Upper lobe of left lung (tissue), 4 donors: Measurements from ENCODE around the gene NFATC2.

Experiments used
- POLR2AphosphoS5 ChIP-seq, 2 donors: sonication (generic); formaldehyde crosslinking; IDR thresholded peaks; one replicate each; pipeline ENCODE4 v1.5.1; 2017; ENCODE audit warnings: antibody characterized with exemption in 2 of 2
- TF ChIP-seq, protein P1 (sequence below), 6 experiments: fragments of 450-650 bp in 4 of 6; fragments of 200-600 bp in 2 of 6; sonication (generic) in 2 of 6; IDR thresholded peaks; one replicate each; pipeline ENCODE4 v1.5.1; 2016 to 2019; ENCODE audit warnings: antibody characterized with exemption in 6 of 6

DNA sequence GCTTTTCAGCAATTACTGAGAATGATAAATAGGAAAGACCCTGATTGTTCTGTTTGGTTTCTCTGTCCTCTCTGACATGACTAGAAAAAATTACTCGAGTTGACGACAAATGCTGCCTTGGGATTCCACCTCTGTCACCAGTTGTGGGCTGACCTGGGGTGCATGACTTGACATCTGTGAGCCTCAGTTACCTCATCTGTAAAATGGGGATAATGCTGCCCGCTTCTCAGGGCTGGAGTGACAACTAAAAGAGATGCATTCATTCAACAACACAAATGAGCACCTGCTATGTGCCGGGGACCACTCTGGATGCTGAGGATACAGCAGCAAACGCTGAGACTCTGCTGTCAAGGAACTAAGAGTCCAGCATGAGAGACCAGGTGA lies 94.8 kb downstream of the NFATC2 start:
- TF ChIP-seq POLR2AphosphoS5 (IDR thresholded peaks at IDR 0.05) = no peak
- TF ChIP-seq, protein P1, sequence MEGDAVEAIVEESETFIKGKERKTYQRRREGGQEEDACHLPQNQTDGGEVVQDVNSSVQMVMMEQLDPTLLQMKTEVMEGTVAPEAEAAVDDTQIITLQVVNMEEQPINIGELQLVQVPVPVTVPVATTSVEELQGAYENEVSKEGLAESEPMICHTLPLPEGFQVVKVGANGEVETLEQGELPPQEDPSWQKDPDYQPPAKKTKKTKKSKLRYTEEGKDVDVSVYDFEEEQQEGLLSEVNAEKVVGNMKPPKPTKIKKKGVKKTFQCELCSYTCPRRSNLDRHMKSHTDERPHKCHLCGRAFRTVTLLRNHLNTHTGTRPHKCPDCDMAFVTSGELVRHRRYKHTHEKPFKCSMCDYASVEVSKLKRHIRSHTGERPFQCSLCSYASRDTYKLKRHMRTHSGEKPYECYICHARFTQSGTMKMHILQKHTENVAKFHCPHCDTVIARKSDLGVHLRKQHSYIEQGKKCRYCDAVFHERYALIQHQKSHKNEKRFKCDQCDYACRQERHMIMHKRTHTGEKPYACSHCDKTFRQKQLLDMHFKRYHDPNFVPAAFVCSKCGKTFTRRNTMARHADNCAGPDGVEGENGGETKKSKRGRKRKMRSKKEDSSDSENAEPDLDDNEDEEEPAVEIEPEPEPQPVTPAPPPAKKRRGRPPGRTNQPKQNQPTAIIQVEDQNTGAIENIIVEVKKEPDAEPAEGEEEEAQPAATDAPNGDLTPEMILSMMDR (IDR thresholded peaks at IDR 0.05) = no peak
